GM19372 (cell line): ENCODE results near the gene PLXNB2.

Experiments used
- ATAC-seq: cut with Tn5 transposase; IDR thresholded peaks from one replicate; pipeline ENCODE4 v1.9.1; 2021; ENCODE audit warnings: mild to moderate bottlenecking, low read depth, moderate library complexity; ENCODE audit not compliant: unreplicated experiment

Gene PLXNB2

DNA sequence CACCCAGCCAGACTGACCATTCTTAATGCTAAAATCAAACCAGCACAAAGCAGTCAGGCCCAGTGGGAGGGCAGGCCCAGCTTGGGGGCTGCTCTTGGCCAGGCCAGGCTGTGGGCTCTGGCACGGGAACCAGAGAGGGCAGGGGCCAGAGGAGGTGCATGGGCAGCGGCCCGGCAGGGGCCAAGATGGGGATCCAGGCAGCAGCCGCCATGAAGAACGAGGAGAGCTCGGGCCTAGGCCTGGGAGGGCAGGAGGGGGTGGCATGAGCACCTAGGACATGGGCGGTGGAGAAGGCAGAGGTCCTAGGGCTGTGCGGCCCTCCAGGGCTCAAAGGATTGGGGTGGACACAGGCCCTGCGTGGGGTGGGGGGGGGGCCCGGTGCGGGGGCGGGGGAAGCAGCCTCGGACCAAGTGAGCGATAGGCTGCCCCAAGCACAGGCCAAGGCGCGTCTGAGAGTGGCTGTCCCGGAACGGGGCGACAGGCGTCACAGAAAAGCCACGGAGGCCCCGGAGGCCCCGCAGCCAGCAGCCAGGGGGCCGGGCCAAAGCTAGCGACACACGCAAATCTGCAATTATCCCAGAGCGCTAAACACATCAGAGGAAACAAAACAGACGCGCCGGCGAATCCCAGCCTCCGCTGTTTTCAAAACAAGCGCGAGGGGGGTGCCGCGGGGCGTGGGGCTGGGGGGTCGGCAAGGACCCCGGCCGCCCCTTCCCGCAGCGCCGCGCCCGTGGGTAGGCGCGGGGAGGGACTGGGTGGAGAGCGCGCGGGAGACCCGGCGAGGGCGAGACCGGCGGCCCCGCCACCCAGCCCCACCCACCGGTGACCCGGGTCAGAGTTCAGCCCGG, 8.3 kb downstream of the PLXNB2 start:
- no peak for ATAC-seq

- ATAC-seq, result no peak
Observed at GRCh38 chr22:50298266-50298637, 9.2 kb downstream of the PLXNB2 start.

GRCh38 chr22:50297510-50298265, 9.8 kb downstream of the PLXNB2 start:
- ATAC-seq, result no peak

GRCh38 chr22:50296658-50297490, 10.6 kb downstream of the PLXNB2 start:
- no peak for ATAC-seq

DNA sequence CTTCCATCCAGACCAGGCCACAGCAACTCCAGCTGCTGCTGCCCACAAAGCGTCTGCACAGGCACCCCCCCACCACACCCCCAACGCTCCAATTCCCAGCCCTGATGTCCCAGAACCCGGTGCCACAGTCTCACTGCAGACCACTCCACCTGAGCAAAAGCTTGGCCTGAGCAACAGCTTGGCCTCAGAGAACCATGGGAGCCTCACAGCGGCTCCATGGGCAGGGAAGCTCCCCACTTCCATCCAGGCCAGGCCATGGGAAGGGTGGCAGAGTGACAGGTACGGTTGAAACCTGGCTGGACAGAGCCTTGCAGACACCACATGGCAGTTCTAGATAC, 13.2 kb downstream of the PLXNB2 start:
- ATAC-seq, result no peak

- ATAC-seq, result no peak
Observed at GRCh38 chr22:50293441-50294318, 13.8 kb downstream of the PLXNB2 start.

DNA sequence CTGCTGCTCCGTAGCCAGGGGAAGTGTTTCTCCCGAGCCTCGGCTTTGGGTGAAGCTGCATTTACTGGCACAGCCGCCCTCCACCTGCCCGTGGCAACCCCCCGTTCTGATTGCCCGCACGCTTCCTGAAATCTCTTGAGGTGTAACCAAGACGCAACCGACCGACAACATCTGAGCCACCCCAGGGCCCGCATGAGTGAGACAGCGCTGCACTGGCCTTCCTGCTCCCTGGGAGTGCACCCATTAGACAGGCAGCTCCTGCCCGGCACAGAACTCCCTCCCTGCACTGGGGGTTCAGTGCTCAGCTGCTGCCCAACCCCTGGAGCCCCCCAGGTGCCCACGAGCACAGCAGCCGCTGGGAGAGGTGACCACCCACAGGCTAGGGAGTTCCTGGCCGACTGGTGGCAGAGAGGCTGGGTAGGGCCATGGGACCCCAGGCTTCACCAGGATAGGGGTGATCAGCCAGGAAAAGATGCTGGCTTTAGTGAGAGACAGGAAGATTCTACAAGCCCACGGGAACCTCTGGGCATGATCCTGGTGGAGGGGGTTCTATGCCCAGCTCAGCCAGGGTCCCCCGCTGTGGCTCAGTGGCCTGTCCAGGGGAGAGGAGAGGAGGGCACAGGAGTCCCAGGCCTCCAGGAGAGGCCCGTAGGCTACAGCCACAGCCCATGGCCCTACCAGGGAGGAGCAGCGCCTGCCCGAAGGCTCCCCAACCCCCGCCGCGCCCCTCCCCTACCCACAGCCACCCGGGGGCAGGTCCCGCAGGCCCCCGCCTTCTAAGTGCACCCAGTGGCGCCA, 14.6 kb downstream of the PLXNB2 start:
- no peak for ATAC-seq

- no peak for ATAC-seq
Observed at GRCh38 chr22:50289942-50290630, 17.4 kb downstream of the PLXNB2 start.

GRCh38 chr22:50289151-50289941, 18.1 kb downstream of the PLXNB2 start:
- ATAC-seq, result no peak

GRCh38 chr22:50287731-50288130, 19.7 kb downstream of the PLXNB2 start:
- ATAC-seq, result no peak

DNA sequence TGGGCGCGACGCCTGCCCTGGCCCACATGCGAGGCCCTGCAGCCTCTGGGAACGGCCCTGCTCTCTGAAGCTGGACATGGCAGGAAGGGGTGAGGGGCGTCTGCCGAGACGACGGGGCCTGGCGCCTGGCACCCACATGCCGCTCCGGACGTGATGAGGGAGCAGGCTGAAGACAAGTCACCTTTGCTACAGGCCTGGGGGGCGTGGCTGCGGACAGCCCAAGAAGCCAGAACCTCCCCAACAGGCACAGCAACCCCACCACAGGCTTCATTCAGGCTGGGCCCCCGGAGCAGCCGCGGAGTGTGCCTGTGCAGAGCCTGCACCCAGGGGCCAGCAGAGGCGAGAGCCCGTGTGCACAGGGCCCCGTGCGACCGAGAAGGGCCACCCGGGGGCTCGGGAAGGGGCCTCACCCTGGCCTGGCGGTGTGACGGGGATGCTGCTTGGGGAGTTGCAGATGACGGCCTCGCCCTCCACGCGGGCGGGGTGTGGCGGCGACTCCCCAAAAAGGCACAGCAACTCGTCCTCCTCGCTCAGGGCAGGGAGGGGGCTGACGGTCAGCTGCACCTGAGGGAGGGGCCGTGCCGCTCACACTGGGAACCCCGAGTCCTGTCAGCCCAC, 20.6 kb downstream of the PLXNB2 start:
- ATAC-seq, result no peak

- no peak for ATAC-seq
Observed at GRCh38 chr22:50286275-50286674, 21.2 kb downstream of the PLXNB2 start.

DNA sequence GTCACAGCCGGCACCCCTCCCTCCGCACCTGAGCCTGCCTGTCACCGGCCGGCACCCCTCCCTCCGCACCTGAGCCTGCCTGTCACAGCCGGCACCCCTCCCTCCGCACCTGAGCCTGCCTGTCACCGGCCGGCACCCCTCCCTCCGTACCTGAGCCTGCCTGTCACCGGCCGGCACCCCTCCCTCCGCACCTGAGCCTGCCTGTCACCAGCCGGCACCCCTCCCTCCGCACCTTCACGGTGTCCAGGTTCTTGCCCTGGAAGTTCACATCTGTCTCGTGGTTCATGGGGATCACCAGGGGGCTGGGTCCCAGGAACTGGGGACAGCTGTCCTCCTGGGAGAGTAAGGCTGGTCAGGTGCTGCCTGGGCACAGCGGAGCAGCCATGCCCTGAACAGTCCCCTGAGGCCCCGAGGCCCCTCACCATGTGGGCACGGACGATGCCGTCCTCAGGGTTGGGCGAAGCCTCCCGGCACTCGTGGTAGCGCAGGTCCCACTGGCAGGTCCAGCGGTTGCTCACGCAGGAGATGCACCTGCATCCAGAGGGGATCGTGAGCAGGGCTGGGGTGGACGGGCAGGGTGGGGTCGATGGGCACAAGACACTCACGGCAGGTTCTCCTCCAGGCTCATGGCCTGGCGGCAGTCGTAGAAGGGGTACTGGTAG, 21.7 kb downstream of the PLXNB2 start:
- no peak for ATAC-seq

- no peak for ATAC-seq
Observed at GRCh38 chr22:50284479-50284878, 23.0 kb downstream of the PLXNB2 start.

GRCh38 chr22:50283821-50284220, 23.6 kb downstream of the PLXNB2 start:
- no peak for ATAC-seq

GRCh38 chr22:50282361-50283155, 24.9 kb downstream of the PLXNB2 start:
- ATAC-seq, result no peak
